ENCODE measurements around the gene LAMP1. TPM values are rescaled to one million over a fixed set of nuclear protein-coding genes. Genes with fewer than 3 reads are reported as not detected.
"Not testable (repeated sequence)": the region's sequence is repeated elsewhere in the genome, so short reads cannot be mapped to it uniquely, and the experiment has no call there.

The LAMP1 gene
- total RNA-seq, 3 donors from 2014 or later = 96.7 to 167 (median 99.1) TPM

- Histone ChIP-seq H3K27me3 (no peaks in the 10 kb centered on the region), H3K4me3 (no peak overlapping the region), H3K36me3 (no peaks in the 10 kb centered on the region), H3K9me3 (no peaks in the 10 kb centered on the region), H3K27ac (no peak overlapping the region), H3K4me1 (no peaks in the 10 kb centered on the region)
- intact Hi-C loops (cut with DNase I; ENCODE audit: low total_unique reads) = no loop called here
- DNase-seq (ENCODE audit: low spot score in 2 of 2) = no peak
- TF ChIP-seq POLR2AphosphoS5 (IDR thresholded peaks at IDR 0.05) = no peak
- TF ChIP-seq, protein P1, sequence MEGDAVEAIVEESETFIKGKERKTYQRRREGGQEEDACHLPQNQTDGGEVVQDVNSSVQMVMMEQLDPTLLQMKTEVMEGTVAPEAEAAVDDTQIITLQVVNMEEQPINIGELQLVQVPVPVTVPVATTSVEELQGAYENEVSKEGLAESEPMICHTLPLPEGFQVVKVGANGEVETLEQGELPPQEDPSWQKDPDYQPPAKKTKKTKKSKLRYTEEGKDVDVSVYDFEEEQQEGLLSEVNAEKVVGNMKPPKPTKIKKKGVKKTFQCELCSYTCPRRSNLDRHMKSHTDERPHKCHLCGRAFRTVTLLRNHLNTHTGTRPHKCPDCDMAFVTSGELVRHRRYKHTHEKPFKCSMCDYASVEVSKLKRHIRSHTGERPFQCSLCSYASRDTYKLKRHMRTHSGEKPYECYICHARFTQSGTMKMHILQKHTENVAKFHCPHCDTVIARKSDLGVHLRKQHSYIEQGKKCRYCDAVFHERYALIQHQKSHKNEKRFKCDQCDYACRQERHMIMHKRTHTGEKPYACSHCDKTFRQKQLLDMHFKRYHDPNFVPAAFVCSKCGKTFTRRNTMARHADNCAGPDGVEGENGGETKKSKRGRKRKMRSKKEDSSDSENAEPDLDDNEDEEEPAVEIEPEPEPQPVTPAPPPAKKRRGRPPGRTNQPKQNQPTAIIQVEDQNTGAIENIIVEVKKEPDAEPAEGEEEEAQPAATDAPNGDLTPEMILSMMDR (IDR thresholded peaks at IDR 0.05) = no peak
- TF ChIP-seq POLR2A (IDR thresholded peaks at IDR 0.05) = no peak
Measured at GRCh38 chr13:113371061-113371460, 74.0 kb downstream of the LAMP1 start.

DNA sequence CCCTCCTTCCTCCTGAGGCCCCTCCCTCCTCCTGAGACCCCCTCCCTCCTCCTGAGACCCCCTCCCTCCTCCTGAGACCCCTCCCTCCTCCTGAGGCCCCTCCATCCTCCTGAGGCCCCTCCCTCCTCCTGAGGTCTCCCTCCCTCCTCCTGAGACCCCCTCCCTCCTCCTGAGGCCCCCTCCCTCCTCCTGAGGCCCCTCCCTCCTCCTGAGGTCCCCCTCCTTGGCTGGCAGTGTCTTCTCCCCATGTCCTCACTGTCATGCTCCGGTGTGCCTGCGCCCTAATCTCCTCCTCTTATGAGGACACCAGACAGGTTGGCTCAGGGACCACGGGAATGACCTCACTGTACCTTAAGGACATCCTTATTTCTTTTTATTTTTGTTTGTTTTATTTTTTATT is 74.7 kb downstream of the LAMP1 start:
- H3K27me3 ChIP-seq; H3K4me1 ChIP-seq; H3K9me3 ChIP-seq; H3K36me3 ChIP-seq; H3K27ac ChIP-seq; H3K4me3 ChIP-seq; DNase-seq (ENCODE audit: low spot score in 2 of 2); intact Hi-C loops (cut with DNase I; ENCODE audit: low total_unique reads): not testable (repeated sequence)

Other genes starting within 250 kb of the LAMP1 start
- gene F7, start 191.4 kb upstream of the LAMP1 start, total RNA-seq = under 1 TPM; 0.15 to 0.48 (median 0.33) TPM
- gene F10, start 174.4 kb upstream of the LAMP1 start, total RNA-seq = 10 to 100 TPM in 1 of 3 donors, 1 to 10 TPM in 2; 5.1 to 63.2 (median 8.2) TPM
- not detected for gene PROZ, start 138.6 kb upstream of the LAMP1 start, total RNA-seq
- 10 to 100 TPM; 50.2 to 79.2 (median 76.7) TPM for gene PCID2, start 88.6 kb upstream of the LAMP1 start, total RNA-seq
- gene CUL4A, start 87.6 kb upstream of the LAMP1 start, total RNA-seq = 100 to 1,000 TPM; 108 to 145 (median 142) TPM
- 10 to 100 TPM in 2 of 3 donors, 1 to 10 TPM in 1; 5.8 to 19.0 (median 14.0) TPM for gene GRTP1, start 66.9 kb downstream of the LAMP1 start, total RNA-seq
- gene ADPRHL1, start 156.2 kb downstream of the LAMP1 start, total RNA-seq = 1 to 10 TPM; 1.8 to 2.7 (median 2.0) TPM
- gene DCUN1D2, start 193.5 kb downstream of the LAMP1 start, total RNA-seq = 10 to 100 TPM; 15.8 to 22.4 (median 16.4) TPM